Middle frontal gyrus (tissue), 1 donor: ENCODE measurements around the gene FAM53B.
"Not testable (repeated sequence)": the region's sequence is repeated elsewhere in the genome, so short reads cannot be mapped to it uniquely, and the experiment has no call there.

Source experiments
- DNase-seq: peaks from one replicate; pipeline ENCODE4 v3.0.0-alpha.2; 2015; ENCODE audit warnings: low spot score; ENCODE audit errors: extremely low spot score

The FAM53B gene

GRCh38 chr10:124600051-124600880, 143.9 kb downstream of the FAM53B start:
- no peak for DNase-seq

- DNase-seq: no peak
These were observed 144.6 kb downstream of the FAM53B start for GRCh38 chr10:124599588-124600050.

- DNase-seq: no peak
These were observed 145.2 kb downstream of the FAM53B start for GRCh38 chr10:124598773-124599587.

GRCh38 chr10:124598196-124598595, 146.0 kb downstream of the FAM53B start:
- no peak for DNase-seq

GRCh38 chr10:124597846-124598165, 146.4 kb downstream of the FAM53B start:
- DNase-seq: no peak

GRCh38 chr10:124596962-124597845, 147.0 kb downstream of the FAM53B start:
- no peak for DNase-seq

GRCh38 chr10:124596116-124596785, 147.9 kb downstream of the FAM53B start:
- DNase-seq: no peak

- no peak for DNase-seq
These were observed 148.9 kb downstream of the FAM53B start for GRCh38 chr10:124595143-124595883.

- DNase-seq: no peak
These were observed 149.9 kb downstream of the FAM53B start for GRCh38 chr10:124594240-124594639.

- DNase-seq: no peak
These were observed 150.7 kb downstream of the FAM53B start for GRCh38 chr10:124593431-124593985.

GRCh38 chr10:124592736-124593430, 151.3 kb downstream of the FAM53B start:
- DNase-seq: no peak

- no peak for DNase-seq
These were observed 152.1 kb downstream of the FAM53B start for GRCh38 chr10:124592101-124592500.

GRCh38 chr10:124591123-124591495, 153.1 kb downstream of the FAM53B start:
- DNase-seq: no peak

- DNase-seq: no peak
These were observed 153.7 kb downstream of the FAM53B start for GRCh38 chr10:124590216-124591122.

GRCh38 chr10:124589491-124590041, 154.6 kb downstream of the FAM53B start:
- no peak for DNase-seq

- no peak for DNase-seq
These were observed 155.3 kb downstream of the FAM53B start for GRCh38 chr10:124588736-124589490.

- not testable (repeated sequence) for DNase-seq
These were observed 155.8 kb downstream of the FAM53B start for GRCh38 chr10:124588341-124588735.
